ENCODE measurements around the gene GATAD1. TPM values are rescaled to one million over a fixed set of nuclear protein-coding genes. Genes with fewer than 3 reads are reported as not detected.

GATAD1 gene
- total and polyA plus RNA-seq, 2 of the 13 experiments (the other 11 are each of a cell fraction or from before 2014, with no cell fraction given), result 20.6 to 42.1 TPM

DNA sequence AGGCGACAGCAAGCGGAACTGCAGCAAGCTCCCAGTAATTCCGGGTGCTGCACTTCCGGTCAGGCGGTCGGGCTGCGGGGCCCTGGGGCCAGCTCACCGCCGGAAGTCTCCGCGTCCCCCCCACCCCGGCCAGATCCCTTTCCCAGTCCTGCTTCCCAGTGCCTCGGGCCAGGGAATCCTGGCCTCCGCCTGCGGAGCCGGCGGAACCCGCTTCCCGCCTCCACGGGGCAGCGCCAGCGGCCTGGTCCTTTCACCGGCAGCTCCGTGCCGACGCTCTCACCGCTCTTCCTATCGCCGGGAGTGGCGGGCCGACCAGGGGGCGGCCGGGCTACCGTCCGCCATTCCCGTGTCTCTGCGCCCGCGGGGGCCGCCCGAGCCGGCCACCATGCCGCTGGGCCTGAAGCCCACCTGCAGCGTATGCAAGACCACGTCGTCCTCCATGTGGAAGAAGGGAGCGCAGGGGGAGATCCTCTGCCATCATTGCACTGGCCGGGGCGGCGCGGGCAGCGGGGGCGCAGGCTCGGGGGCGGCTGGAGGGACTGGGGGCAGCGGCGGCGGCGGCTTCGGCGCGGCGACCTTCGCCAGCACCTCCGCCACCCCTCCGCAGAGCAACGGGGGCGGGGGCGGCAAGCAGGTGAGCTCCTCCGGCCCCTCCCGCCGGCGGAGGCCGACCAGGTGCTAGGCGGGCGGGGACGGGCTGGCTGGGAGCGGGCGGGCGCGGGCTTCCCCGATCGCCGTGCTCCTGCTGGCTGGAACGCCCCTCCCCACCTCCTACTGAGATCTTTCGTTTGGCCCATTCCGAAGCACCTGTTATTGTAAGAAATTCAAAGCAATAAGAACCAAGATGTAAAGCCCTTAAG, at the start of gene GATAD1 (continued):
- TF ChIP-seq SRSF9 (IDR thresholded peaks at IDR 0.05; ENCODE audit: borderline replicate concordance, insufficient read depth, low read depth, low read length, poor library complexity, severe bottlenecking), result no peak
- TF ChIP-seq GATAD2A (CRISPR knock-in tag; IDR thresholded peaks at IDR 0.05), result 0 out of 2 replicates have a peak, but pooled peaks have one; percentile 47
- TF ChIP-seq ZNF777 (CRISPR knock-in tag; IDR thresholded peaks at IDR 0.05), result peak; percentile 34; the same call in 1 of the 2 replicates
- no peak for TF ChIP-seq ZUFSP (CRISPR knock-in tag; IDR thresholded peaks at IDR 0.05; ENCODE audit: borderline replicate concordance)
- peak; percentile 64 for TF ChIP-seq HOXA3 (CRISPR knock-in tag; IDR thresholded peaks at IDR 0.05)
- TF ChIP-seq NBN (conservative IDR thresholded peaks at IDR 0.05), result no peak
- TF ChIP-seq, protein P1, sequence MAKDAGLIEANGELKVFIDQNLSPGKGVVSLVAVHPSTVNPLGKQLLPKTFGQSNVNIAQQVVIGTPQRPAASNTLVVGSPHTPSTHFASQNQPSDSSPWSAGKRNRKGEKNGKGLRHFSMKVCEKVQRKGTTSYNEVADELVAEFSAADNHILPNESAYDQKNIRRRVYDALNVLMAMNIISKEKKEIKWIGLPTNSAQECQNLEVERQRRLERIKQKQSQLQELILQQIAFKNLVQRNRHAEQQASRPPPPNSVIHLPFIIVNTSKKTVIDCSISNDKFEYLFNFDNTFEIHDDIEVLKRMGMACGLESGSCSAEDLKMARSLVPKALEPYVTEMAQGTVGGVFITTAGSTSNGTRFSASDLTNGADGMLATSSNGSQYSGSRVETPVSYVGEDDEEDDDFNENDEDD (CRISPR knock-in tag; IDR thresholded peaks at IDR 0.05; ENCODE audit: borderline replicate concordance), result no peak; the same call in 1 of the 2 replicates
- TF ChIP-seq ZSCAN21 (CRISPR knock-in tag; IDR thresholded peaks at IDR 0.05; ENCODE audit: borderline replicate concordance), result peak; percentile 45; the same call in 1 of the 2 replicates
- TF ChIP-seq, protein P2, sequence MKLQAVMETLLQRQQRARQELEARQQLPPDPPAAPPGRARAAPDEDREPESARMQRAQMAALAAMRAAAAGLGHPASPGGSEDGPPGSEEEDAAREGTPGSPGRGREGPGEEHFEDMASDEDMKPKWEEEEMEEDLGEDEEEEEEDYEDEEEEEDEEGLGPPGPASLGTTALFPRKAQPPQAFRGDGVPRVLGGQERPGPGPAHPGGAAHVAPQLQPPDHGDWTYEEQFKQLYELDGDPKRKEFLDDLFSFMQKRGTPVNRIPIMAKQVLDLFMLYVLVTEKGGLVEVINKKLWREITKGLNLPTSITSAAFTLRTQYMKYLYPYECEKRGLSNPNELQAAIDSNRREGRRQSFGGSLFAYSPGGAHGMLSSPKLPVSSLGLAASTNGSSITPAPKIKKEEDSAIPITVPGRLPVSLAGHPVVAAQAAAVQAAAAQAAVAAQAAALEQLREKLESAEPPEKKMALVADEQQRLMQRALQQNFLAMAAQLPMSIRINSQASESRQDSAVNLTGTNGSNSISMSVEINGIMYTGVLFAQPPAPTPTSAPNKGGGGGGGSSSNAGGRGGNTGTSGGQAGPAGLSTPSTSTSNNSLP (IDR thresholded peaks at IDR 0.05; ENCODE audit: low read depth, low read length), result peak; percentile 68; the same call in 1 of the 2 replicates
- TF ChIP-seq, protein P3, sequence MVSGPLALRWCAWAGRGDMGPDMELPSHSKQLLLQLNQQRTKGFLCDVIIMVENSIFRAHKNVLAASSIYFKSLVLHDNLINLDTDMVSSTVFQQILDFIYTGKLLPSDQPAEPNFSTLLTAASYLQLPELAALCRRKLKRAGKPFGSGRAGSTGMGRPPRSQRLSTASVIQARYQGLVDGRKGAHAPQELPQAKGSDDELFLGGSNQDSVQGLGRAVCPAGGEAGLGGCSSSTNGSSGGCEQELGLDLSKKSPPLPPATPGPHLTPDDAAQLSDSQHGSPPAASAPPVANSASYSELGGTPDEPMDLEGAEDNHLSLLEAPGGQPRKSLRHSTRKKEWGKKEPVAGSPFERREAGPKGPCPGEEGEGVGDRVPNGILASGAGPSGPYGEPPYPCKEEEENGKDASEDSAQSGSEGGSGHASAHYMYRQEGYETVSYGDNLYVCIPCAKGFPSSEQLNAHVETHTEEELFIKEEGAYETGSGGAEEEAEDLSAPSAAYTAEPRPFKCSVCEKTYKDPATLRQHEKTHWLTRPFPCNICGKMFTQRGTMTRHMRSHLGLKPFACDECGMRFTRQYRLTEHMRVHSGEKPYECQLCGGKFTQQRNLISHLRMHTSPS (CRISPR knock-in tag; IDR thresholded peaks at IDR 0.05; ENCODE audit: low read depth), result no peak
- TF ChIP-seq SALL1 (CRISPR knock-in tag; IDR thresholded peaks at IDR 0.05), result peak; percentile 78
- no peak for TF ChIP-seq ATF4 (CRISPR knock-in tag; IDR thresholded peaks at IDR 0.05)
- TF ChIP-seq SMAD1 (CRISPR knock-in tag; IDR thresholded peaks at IDR 0.05; ENCODE audit: borderline replicate concordance, low read depth), result peak; percentile 40; the same call in 1 of the 2 replicates
- TF ChIP-seq, protein P4, sequence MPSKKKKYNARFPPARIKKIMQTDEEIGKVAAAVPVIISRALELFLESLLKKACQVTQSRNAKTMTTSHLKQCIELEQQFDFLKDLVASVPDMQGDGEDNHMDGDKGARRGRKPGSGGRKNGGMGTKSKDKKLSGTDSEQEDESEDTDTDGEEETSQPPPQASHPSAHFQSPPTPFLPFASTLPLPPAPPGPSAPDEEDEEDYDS (CRISPR knock-in tag; IDR thresholded peaks at IDR 0.05), result peak; percentile 59; the same call in 1 of the 2 replicates
- peak; percentile 32; the same call in 1 of the 2 replicates for TF ChIP-seq BHLHE40 (IDR thresholded peaks at IDR 0.05; ENCODE audit: low read length)
